ELF-1 (cell line): ENCODE results near the gene WNT3A.
A peak's percentile ranks its signal among the peaks of the same experiment; 100 is the strongest.

Source experiments
- DNase-seq: peaks from one replicate; pipeline ENCODE4 v3.0.0-alpha.2; 2016; ENCODE audit warnings: low read depth, low spot score

WNT3A gene

DNA sequence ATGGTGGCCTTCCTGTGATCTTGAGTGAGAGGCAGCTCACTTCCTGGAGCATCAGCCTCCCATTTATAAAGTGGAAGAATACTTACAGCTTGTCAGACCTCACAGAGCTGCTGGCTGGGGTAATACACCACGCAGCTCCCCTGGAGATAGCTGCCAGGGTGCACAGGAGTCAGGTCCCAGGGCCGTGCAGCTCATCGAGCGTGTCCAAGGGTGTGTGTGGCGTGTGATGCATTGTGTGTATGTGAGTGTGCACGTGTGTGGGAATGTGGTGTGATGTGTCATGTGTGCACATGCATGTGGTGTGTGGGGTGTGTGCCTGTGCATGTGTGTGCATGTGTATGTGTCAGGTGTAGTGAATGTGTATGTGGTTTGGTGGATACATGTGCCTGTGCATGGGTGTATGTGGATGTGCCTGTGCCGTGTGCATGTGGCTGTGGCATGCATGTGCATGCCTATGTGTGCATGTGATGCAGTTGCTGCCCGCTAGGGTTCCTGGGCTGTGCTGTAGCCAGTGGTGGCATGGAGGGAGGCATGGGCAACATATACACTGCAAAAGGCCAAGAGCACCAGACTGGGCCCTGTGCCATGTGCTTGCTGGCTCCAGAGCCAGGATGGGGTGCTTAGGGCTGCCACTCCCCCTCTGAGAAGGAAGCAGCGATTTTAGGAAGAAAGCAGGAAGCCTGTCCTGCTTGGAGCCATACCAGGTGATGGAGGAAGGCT is 24.6 kb downstream of the WNT3A start:
- no peak for DNase-seq

DNA sequence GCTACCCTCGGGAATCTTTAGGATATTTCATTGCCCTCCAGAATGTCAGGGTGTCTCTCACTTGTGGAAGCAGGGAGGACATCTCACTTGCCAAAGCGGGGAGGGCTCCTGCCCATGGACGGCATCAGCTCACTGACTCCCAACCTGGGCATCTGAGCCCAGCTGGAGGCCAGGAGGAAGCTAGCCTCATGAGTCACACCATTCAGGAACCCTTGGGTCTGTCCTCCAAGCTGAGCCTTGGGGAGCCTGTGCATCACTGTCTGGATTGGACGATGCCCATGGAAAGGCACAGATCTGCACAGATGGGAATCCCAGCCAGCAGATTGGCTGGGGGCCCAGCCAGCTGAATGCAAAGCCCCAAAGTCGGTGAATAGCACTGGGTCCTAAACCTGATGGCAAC is 25.2 kb downstream of the WNT3A start:
- no peak for DNase-seq

DNA sequence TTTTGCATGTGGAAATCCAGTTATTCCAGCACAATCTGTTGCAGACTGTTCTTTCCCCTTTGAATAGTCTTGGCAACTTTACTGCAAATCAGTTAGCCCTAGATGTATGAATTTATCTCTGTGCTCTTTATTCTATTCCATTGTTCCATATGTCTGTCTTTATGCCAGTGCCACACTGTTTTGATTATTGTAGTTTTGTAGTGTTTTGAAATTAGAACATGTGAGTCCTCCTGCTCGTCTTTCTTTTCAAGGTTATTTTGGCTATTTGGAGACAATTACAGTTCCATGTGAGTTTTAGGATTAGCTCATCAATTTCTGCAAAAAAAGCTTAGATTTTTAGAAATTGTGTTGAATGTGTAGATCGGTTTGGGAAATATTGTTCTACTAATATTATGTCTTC is 26.6 kb downstream of the WNT3A start:
- no peak for DNase-seq

DNA sequence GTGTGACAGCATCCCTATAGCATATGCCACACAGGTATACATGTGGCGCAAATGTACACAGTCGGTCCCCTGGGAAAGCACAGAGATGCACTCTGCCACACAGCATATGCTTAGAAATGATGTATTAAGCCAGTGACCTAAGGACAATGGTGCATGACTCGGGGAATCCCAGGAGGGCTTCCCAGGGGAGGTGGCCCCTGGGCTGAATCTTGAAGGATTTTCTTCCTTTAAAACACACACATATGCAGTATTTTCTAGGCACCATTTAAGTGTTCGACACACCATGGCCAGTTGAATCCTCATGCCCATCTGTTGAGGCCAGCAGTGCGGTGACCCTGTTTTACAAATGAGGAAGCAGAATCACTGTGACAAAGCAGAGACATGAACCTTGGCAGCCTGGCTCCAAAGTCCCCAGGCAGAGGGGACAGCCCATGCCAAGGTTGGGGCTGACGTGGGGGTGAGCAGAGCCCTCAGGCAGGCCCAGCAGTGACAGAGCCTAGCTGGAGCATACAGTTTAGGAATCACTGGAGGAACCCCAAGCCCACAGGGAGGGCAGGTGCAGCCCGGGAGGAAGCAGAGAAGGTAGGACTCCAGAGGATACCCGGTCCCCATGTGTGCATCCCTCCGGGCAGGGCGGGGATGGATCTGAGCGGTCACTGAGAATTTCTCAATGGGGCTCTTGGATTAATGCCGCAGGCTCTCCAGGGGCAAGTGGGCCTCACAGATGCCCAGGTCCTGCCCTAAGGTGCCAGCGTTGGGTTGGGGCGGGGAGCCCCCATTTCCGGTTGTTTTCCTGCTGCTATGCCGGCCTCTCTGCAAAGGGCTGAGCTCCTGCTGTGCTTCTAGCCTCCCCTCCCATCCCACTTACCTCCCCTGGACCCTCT is 28.4 kb downstream of the WNT3A start:
- DNase-seq, result no peak

DNA sequence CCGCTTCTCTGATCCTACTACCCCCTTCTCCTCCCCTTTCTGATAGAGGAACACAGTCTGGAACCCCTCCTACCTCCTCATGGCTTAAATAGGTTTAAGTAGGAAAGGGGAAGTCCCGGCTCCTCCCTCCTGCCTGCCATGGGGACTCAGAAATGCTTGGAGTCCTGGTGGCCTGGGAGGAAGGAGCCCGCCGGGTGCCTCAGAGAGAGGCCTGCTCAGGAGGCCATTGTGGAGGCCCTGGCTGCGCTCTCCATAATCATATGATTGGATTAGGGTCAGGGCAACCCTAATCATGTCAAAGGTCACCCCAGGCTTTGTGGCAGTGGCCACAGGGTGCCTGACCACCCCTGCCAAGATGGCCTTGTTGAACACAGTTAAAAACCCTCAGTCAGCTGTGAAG is 29.0 kb downstream of the WNT3A start:
- DNase-seq, result no peak

DNA sequence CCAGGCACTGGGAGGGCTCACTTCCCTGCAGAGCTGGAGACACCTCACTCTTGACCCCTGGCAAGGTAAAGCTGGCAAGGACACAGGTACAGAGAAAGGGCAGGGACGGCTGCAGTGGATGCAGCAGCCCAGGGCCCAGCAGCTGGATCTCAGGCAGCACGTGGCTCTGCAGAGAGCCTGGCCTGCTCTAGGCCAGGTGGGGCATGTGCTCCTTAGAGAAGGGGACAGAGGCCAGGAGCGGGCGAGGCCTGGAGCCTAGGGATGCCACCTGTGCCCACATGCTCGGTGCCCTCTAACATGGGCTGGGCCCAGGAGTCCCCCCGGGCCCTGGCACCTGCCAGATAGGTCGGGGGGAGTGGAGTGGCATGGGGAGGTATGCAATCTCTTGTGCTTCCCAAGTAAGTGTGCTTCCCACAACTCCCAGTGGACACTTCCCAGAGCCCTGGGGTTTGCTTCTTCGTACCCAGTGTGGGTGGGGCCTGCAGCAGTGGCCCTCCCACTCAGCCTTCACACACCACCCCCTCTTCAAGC is 30.0 kb downstream of the WNT3A start:
- DNase-seq, result peak; percentile 28

DNA sequence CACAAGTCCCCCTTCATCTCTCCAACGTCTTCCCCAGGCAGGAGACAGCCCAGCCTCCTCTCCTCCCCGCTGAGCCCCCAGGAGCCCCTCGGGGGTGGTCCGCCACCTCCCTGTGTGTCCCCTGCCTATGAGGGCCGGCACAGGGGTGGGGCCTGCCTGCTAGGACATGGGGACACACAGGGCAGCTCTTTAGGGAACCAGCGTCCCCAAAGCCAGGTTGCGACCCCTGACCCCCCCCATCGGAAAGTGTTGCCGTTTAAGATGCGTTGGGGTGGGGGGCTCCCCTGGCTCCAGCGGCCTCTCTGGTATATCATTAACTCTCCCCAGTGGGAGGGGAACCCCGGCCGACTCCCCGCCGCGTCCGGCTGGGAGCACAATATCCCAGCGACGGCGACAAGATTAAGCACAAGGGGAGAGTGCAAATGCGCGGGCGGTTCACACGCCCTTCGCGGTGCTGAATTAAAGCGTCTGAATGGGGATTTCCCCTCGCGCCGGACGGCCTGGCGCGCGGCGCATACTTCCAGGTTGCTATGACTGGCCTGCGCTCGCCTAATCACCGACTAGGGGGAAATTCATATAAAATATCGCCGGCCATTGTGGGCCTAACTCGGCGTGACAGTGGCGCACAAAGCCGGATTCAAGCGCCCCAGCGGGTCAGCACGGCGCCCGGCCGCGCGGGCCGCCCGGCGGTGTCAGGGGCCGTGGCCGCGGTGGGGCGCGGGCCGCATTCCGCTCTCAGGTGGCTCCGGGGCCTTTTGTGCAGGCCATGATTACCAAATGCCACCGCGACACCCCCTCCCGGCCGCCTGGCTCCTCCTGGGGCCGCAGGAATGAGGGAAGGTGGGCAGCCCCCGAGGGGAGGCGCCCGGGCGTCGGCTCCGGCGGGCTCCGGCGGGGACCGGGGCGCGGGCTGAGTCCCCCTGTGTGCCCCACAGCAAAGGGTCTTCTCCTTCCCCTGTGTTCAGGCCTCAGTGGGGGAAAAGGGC is 30.9 kb downstream of the WNT3A start:
- DNase-seq, result peak; percentile 48

DNA sequence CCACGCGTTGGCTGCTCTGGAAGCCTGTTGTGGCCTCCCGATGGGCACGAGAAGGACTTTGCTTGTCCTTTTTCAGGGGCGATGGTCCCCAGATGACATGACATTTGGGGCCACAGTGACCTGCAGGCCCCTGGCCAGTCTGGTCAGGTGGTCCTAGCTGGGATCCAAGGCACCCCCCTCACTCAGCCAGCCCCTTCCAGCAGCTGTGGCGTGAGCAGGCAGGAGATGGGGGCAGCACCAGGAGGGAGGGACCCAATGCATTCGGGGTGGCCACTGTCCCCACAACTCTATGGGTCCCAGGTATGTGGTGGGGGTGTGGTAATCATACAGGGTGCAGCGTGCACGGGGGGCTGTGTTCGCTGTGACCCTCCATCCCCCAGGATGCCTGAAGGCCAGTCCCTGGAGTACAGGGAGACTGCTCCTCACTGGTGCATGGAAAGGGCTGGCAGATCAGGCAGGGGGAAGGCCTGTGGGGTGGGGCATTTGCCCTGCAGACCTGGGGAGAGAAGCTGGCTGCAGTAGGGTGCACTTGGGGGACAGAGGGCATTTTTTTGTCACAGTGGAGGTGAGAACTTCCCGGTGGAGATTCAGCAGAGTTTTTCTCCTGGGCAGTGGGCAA is 31.7 kb downstream of the WNT3A start:
- DNase-seq, result no peak

DNA sequence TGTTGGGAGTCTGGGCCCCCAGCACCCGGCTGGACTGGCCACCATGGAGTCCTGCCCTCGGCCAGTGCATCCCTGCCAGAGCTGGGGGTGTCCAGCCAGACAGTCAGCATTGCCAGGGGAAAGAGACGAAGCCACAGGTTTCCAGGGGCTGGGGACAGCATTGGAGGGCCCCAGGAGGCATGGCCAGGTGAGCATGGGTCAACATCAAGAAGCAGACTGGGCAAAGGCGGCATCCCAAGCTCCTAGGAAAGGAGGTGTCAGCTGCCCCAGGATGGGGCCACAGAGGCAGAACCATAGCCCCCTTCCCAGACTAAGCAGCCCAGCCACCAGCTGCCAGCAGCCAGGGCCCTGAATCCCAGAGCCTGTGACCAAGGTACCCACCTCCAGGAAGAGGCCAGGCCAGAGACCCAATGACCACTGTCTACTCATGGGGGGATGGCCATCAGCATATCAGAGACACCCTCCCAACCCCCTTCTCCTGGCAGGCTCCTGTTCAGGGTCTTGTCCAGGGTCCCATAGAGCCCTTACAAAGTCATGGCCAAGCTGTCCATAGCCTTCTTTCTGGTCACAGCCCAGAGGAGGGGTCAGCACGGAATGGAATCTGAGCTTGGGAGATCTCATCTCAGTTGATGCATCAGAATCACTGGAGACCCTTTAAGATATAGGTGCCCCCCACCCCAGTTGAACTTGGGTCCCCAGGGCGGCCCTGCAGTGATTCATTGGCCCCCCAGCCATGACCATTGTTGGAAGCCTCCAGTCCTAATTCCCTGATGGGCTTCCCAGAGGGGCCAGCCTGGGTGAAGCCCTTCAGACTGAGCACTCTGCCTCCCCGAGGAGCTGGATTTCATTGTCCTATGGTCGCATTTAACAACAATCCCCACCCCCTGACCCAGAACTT is 32.5 kb downstream of the WNT3A start:
- no peak for DNase-seq

DNA sequence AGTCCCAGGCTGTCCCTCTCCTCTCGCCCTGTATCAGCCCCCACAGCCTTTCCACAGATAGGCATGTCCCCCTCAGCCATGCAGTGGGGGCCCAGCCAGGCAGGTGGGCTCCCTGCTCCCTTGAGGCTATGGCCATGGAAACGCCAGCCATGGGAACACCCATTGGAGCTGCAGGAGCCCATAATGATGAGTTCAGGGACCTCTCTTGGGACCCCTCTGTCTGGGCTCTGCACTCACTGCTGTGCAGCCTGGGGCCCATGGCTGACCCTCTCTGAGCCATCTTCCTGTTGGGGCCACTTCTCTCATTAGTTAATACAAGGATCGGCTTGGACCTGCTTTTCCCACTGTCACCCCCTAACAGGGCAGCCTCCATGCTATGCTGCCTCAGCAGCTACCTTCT is 33.2 kb downstream of the WNT3A start:
- DNase-seq, result no peak

DNA sequence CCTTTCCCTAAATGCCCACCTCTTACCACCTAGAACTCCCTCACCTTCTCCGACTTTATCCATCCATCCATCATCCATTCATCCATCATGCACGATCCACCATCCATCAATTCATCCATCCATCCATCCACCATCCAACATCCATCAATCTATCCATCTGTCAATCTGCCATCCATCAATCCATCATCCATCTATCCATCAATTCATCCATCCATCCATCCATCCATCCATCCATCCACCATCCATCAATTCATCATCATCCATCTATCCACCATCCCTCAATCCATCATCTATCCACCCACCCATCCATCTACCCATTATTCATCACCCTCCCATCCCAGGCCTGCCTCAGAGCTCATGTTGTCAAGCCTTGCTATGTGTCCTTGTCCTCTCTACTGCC is 34.5 kb downstream of the WNT3A start:
- DNase-seq, result no peak

DNA sequence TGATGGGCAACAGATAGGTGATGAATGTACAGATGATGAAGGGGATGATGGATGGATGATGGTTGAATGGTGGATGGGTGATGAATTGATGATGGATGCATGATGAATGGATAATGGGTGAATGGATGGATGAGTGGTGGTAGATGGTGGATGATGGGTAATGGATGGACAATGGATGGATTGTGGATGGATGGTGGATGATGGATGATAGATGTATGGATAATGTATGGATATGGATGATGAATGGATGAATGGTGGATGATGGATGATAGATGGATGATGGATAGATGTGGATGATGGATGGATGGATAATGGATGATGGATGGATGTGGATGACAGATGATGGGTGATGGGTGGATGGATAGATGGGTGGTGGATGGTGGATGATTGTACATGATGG is 35.7 kb downstream of the WNT3A start:
- no peak for DNase-seq

DNA sequence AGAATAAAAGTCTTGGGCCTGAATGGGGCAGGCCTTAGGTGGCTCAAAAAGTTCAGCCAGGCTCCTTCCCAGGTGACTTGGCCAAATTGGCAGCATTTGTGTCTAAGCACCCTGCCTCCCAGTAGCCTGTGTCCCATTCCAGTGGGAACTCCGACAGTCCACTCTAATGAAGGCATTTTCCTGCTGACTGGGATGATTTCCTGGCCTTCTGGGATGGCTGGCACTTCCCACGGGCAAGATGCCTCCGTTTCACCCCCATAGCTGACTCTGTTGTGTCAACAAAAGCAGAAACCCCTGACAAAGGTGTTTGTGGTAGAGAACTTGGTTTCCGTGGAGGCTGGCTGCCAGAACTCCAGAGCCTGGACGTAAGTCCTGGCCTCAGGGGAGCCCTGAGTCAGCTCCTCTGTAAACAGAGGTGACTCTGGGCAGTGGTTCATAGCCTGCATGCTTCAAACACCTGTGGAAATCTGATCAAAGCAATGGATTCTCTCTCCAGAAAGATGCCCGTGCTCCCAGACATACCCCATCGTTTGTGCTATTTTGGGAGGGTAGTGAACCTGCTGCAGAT is 36.6 kb downstream of the WNT3A start:
- DNase-seq, result peak; percentile 48

DNA sequence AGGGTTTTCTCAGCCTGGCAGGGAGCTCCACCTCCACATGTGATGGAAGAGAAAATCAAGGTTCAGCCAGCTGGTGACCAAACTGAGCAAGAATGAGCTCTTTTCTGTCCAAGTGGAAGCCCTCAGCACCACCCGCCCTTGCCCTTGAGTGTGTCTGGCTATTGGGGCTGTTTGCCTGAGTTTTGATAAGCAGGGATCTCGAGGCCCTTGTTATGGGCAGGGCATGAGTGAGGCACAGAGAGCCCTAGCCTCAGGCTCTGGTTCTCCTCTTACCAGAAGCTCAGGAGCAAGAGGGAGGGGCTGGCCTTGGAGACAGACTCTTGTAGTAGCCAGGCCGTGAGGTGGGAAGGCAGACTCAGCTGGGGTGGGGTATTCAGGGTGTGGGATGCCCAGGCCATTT is 38.2 kb downstream of the WNT3A start:
- peak; percentile 73 for DNase-seq

DNA sequence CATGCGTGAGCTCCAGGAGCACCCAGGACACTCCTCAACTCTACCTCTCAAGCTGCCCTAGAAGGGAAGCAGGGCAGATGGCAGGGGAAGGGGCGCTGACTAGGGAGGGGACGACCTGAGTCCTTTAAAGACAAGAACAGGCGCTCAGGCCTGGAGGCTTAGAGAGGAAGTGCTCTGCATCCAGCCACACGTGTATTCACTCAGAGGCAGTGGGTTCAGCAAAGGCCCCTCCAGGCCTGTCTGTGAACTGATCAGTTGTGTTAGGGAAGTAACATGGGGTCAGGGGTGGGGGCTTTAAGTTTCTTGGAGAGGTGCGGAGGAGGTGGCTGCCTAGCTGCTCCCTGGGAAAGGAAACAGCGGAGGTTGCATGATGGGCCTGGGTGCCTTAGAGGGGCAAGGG is 38.6 kb downstream of the WNT3A start:
- peak; percentile 44 for DNase-seq

DNA sequence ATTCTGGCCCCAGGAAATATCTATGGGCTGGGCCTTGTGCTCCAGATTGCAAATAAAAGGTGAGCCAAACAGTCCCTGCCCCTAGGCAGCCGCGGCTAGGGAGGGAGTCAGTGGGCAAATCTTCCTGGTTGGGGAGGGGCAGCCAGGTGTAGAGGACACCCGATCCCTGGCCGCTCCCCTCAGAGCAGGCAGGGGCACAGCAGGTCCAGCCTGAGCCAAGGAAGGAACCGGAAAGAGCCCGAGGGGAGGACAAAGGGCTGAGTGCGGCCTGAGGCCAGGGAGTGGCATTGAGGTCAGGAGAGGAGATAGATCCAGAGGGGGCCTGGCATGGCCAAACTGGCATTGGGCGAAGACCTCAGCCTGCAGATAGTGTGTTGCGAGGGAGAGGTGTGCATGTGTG is 39.1 kb downstream of the WNT3A start:
- DNase-seq, result peak; percentile 62

DNA sequence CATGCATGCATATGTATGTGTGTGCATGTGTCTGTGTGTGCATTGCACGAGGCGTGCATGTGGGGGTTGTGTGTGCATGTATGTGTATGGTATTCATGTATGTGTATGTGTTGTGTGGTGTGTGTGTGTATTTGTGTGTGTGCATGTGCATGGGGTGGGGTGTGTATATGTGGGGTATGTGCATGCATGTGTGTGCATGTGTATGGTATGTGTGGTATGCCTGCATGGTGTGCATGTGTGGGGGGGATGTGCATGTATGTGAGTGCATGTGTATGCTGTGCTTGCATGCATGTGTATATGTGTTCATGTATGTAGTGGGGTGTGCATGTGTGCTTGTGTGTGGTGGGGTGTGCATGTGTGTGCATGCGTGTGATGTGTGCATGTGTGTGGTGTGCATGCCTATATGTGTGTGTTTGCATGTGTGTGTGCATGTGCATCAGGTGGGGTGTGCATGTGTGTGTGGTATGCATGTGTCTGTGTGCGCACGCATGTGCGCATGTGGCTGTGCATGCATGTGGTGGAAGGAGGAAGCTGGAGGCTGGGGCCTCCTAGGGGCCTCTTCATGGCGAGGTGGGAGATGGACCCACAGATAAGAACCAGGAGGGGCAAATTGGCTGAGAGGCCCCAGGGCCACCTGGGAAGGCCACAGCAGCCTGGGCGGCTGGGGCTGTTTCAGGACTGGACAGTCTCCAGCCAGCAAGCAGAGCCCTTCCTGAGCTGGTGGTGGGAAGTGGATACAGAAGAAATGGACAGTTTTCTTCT is 39.8 kb downstream of the WNT3A start:
- peak; percentile 2 for DNase-seq

DNA sequence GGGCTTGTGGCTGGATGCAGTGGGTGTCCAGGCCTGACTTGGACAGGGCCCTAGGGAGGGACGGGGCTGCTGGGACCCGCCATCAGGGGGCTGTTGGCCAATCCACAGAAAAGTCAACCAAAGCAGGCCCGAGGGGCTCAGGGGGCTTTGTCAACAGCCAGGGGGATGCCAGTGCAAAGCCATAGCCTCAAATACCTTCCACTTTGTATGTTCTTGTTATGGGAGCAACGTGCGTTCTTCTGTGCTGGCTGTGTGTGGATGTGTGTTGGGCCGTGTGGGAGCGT is 40.3 kb downstream of the WNT3A start:
- DNase-seq, result peak; percentile 0

DNA sequence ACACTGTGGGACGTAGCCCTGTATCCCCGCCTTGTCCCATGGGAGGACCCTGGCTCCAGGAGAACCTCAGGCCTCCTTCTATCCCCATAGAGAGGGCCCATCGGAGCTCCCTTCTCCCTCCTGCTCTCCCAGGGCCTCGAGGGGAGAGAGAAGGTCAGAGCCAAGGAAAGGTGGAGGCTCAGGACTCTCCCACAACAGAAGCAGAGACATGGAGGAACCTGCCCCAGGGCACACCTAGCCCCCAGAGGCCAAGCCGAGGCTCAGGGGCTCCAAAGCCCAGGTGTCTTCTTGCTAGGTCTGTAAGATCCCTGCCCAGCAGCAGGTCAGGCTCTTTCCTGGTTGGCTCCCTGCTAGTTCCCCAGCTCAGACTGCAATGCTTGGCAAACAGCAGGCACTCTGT is 41.3 kb downstream of the WNT3A start:
- DNase-seq, result no peak
